Stomach smooth muscle (tissue), 2 donors: ENCODE data around the gene ALG5.
A peak's percentile ranks its signal among the peaks of the same experiment; 100 is the strongest.

Source experiments
- H3K27ac ChIP-seq: one replicate; pipeline ENCODE4 v1.7.0; 2013; ENCODE audit warnings: mild to moderate bottlenecking, low read length, inconsistent platforms
- H3K27me3 ChIP-seq, 2 donors: one replicate each; pipeline ENCODE4 v1.7.0; 2013; ENCODE audit warnings: low read length in 2 of 2; ENCODE audit not compliant: insufficient read depth in 2 of 2, control insufficient read depth in 1 of 2
- H3K36me3 ChIP-seq, 2 donors: one replicate each; pipeline ENCODE4 v1.7.0; 2013; ENCODE audit warnings: low read length in 2 of 2; ENCODE audit not compliant: control insufficient read depth in 2 of 2, insufficient read depth in 2 of 2
- H3K4me1 ChIP-seq: one replicate; pipeline ENCODE4 v1.7.0; 2013; ENCODE audit warnings: low read length; ENCODE audit not compliant: control insufficient read depth, insufficient read depth
- H3K4me3 ChIP-seq, 2 donors: one replicate each; pipeline ENCODE4 v1.7.0; 2013; ENCODE audit warnings: low read length in 2 of 2
- H3K9ac ChIP-seq, 2 donors: one replicate each; pipeline ENCODE4 v1.7.0; 2013; ENCODE audit warnings: low read length in 2 of 2, mild to moderate bottlenecking in 1 of 2
- H3K9me3 ChIP-seq, 2 donors: one replicate each; pipeline ENCODE4 v1.7.0; 2013; ENCODE audit warnings: low read length in 2 of 2; ENCODE audit not compliant: control insufficient read depth in 2 of 2
- donor health status: healthy.
- donor health status: Pancreatic carcinoma.

Gene ALG5

GRCh38 chr13:36999054-36999714 is at the start of gene ALG5:
Gene ALG5, minus strand, starts transcription at chr13:36999340. Its CDS starts 40 bp downstream, at chr13:36999300.
- Histone ChIP-seq H3K9ac (peak within 1 kb of the TSS; percentile 95 to 96), H3K4me1 (peaks cover 9% of the 10 kb centered on the region), H3K9me3 (no peaks in the 10 kb centered on the region), H3K27ac (peak within 1 kb of the TSS; percentile 98), H3K36me3 (peaks cover 3 to 16% of the 10 kb centered on the region in 2 donors), H3K4me3 (peak within 1 kb of the TSS; percentile 96 to 99), H3K27me3 (no peaks in the 10 kb centered on the region)

GRCh38 chr13:37047846-37048245 is 48.7 kb upstream of the ALG5 start:
- H3K27ac ChIP-seq, result no peak overlapping the region
- H3K27me3 ChIP-seq, result no peaks in the 10 kb centered on the region
- H3K9ac ChIP-seq, result no peak overlapping the region
- H3K36me3 ChIP-seq, result peaks cover 7 to 10% of the 10 kb centered on the region in 2 donors
- H3K4me3 ChIP-seq, result no peak overlapping the region
- no peaks in the 10 kb centered on the region for H3K4me1 ChIP-seq
- H3K9me3 ChIP-seq, result no peaks in the 10 kb centered on the region

GRCh38 chr13:37047032-37047431 is 47.9 kb upstream of the ALG5 start:
- Histone ChIP-seq H3K36me3 (peaks cover 10 to 16% of the 10 kb centered on the region in 2 donors), H3K4me3 (no peak overlapping the region), H3K9ac (no peak overlapping the region), H3K27me3 (no peaks in the 10 kb centered on the region), H3K9me3 (no peaks in the 10 kb centered on the region), H3K4me1 (no peaks in the 10 kb centered on the region), H3K27ac (no peak overlapping the region)

GRCh38 chr13:37046062-37046461 is 46.9 kb upstream of the ALG5 start:
- Histone ChIP-seq H3K27me3 (no peaks in the 10 kb centered on the region), H3K36me3 (peaks cover 15 to 23% of the 10 kb centered on the region in 2 donors), H3K4me3 (no peak overlapping the region), H3K27ac (no peak overlapping the region), H3K4me1 (no peaks in the 10 kb centered on the region), H3K9me3 (no peaks in the 10 kb centered on the region), H3K9ac (no peak overlapping the region)

- no peak overlapping the region for H3K9ac ChIP-seq
- no peak overlapping the region for H3K4me3 ChIP-seq
- no peaks in the 10 kb centered on the region for H3K4me1 ChIP-seq
- H3K36me3 ChIP-seq, result peaks cover 22 to 38% of the 10 kb centered on the region in 2 donors
- no peaks in the 10 kb centered on the region for H3K9me3 ChIP-seq
- no peak overlapping the region for H3K27ac ChIP-seq
- H3K27me3 ChIP-seq, result no peaks in the 10 kb centered on the region
These were observed 41.6 kb upstream of the ALG5 start for GRCh38 chr13:37040789-37041188.

GRCh38 chr13:37039896-37040295 is 40.8 kb upstream of the ALG5 start:
- Histone ChIP-seq H3K36me3 (peaks cover 22 to 40% of the 10 kb centered on the region in 2 donors), H3K9ac (no peak overlapping the region), H3K27me3 (no peaks in the 10 kb centered on the region), H3K27ac (no peak overlapping the region), H3K4me3 (no peak overlapping the region), H3K9me3 (no peaks in the 10 kb centered on the region), H3K4me1 (no peaks in the 10 kb centered on the region)

GRCh38 chr13:37037241-37037640 is 38.1 kb upstream of the ALG5 start:
- no peak overlapping the region for H3K9ac ChIP-seq
- peaks cover 25 to 45% of the 10 kb centered on the region in 2 donors for H3K36me3 ChIP-seq
- H3K4me1 ChIP-seq, result no peaks in the 10 kb centered on the region
- no peaks in the 10 kb centered on the region for H3K27me3 ChIP-seq
- no peak overlapping the region for H3K27ac ChIP-seq
- H3K4me3 ChIP-seq, result no peak overlapping the region
- no peaks in the 10 kb centered on the region for H3K9me3 ChIP-seq

- peaks cover 32 to 54% of the 10 kb centered on the region in 2 donors for H3K36me3 ChIP-seq
- H3K4me3 ChIP-seq, result no peak overlapping the region
- no peak overlapping the region for H3K9ac ChIP-seq
- H3K27ac ChIP-seq, result no peak overlapping the region
- H3K27me3 ChIP-seq, result no peaks in the 10 kb centered on the region
- no peaks in the 10 kb centered on the region for H3K4me1 ChIP-seq
- no peaks in the 10 kb centered on the region for H3K9me3 ChIP-seq
These were observed 30.5 kb upstream of the ALG5 start for GRCh38 chr13:37029617-37030016.

- Histone ChIP-seq H3K27ac (no peak overlapping the region), H3K4me3 (no peak overlapping the region), H3K4me1 (no peaks in the 10 kb centered on the region), H3K36me3 (peaks cover 36 to 58% of the 10 kb centered on the region in 2 donors), H3K9me3 (no peaks in the 10 kb centered on the region), H3K9ac (no peak overlapping the region), H3K27me3 (no peaks in the 10 kb centered on the region)
These were observed 28.5 kb upstream of the ALG5 start for GRCh38 chr13:37027639-37028038.

GRCh38 chr13:37026771-37027170 is 27.6 kb upstream of the ALG5 start:
- Histone ChIP-seq H3K9me3 (no peaks in the 10 kb centered on the region), H3K4me1 (no peaks in the 10 kb centered on the region), H3K27ac (no peak overlapping the region), H3K27me3 (no peaks in the 10 kb centered on the region), H3K4me3 (no peak overlapping the region), H3K9ac (no peak overlapping the region), H3K36me3 (peaks cover 34 to 57% of the 10 kb centered on the region in 2 donors)

- H3K4me3 ChIP-seq, result no peak overlapping the region
- no peaks in the 10 kb centered on the region for H3K4me1 ChIP-seq
- H3K9me3 ChIP-seq, result no peaks in the 10 kb centered on the region
- no peak overlapping the region for H3K9ac ChIP-seq
- peaks cover 40 to 53% of the 10 kb centered on the region in 2 donors for H3K36me3 ChIP-seq
- H3K27ac ChIP-seq, result no peak overlapping the region
- H3K27me3 ChIP-seq, result no peaks in the 10 kb centered on the region
These were observed 24.7 kb upstream of the ALG5 start for GRCh38 chr13:37023871-37024270.
